GM19372 (cell line): ENCODE data around the gene GOLGA7B.
"Not testable (repeated sequence)": the region's sequence is repeated elsewhere in the genome, so short reads cannot be mapped to it uniquely, and the experiment has no call there.

Source experiments
- ATAC-seq: cut with Tn5 transposase; IDR thresholded peaks from one replicate; pipeline ENCODE4 v1.9.1; 2021; ENCODE audit warnings: mild to moderate bottlenecking, low read depth, moderate library complexity; ENCODE audit not compliant: unreplicated experiment

GOLGA7B gene

DNA sequence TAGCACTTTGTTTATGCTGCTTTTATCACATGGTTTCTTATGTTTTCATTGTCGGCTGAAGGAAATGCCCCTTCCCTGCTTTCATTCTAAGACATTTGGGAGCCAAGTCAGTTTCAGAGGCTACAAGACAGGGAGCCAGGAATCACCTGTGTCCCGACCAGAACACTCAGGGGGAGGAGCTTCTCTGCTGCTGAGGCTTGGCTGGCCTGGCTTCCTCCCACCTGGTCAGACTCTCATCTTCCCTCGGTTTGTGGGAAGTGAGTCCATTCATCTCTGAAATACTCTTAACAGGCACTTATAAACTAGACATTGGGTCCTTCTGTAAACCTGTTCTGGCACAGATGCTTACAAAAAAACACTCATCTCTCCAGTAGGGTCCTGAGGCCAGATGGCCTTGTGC is 19.6 kb upstream of the GOLGA7B start:
- ATAC-seq = no peak

GRCh38 chr10:97831259-97831658 is 18.4 kb upstream of the GOLGA7B start:
- ATAC-seq = no peak

DNA sequence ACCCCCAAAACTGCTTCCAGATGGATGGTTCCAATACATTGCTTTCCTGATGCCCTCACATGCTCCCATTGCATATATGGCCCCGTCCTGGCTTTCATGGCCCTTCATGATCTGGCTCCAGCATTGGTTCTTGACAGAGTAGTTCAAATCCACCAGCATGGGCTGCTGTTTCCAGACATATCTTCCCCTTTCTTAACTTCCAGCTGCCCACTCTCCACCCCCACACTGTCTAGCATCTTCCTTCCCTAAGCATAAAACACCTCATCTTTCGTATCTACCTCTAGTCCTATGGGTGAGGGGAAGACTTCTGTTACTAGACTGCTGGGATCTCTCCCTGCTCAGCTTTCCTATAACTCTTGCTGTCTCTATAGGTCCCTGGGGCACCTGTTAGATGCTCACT is 13.2 kb upstream of the GOLGA7B start:
- ATAC-seq = no peak

- ATAC-seq = no peak
Observed at GRCh38 chr10:97838091-97838490, 11.6 kb upstream of the GOLGA7B start.

DNA sequence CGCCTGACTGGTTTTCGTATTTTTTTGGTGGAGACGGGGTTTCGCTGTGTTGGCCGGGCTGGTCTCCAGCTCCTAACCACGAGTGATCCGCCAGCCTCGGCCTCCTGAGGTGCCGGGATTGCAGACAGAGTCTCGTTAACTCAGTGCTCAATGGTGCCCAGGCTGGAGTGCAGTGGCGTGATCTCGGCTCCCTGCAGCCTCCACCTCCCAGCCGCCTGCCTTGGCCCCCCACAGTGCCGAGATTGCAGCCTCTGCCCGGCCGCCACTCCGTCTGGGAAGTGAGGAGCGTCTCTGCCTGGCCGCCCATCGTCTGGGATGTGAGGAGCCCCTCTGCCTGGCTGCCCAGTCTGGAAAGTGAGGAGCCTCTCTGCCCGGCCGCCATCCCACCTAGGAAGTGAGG is 8.5 kb upstream of the GOLGA7B start:
- not testable (repeated sequence) for ATAC-seq

- ATAC-seq = not testable (repeated sequence)
Observed at GRCh38 chr10:97842114-97842513, 7.5 kb upstream of the GOLGA7B start.

GRCh38 chr10:97842656-97843280 is 6.9 kb upstream of the GOLGA7B start:
- ATAC-seq = no peak

- ATAC-seq = no peak
Observed at GRCh38 chr10:97843281-97843671, 6.4 kb upstream of the GOLGA7B start.

GRCh38 chr10:97843972-97844371 is 5.7 kb upstream of the GOLGA7B start:
- not testable (repeated sequence) for ATAC-seq

GRCh38 chr10:97844678-97845077 is 5.0 kb upstream of the GOLGA7B start:
- no peak for ATAC-seq

DNA sequence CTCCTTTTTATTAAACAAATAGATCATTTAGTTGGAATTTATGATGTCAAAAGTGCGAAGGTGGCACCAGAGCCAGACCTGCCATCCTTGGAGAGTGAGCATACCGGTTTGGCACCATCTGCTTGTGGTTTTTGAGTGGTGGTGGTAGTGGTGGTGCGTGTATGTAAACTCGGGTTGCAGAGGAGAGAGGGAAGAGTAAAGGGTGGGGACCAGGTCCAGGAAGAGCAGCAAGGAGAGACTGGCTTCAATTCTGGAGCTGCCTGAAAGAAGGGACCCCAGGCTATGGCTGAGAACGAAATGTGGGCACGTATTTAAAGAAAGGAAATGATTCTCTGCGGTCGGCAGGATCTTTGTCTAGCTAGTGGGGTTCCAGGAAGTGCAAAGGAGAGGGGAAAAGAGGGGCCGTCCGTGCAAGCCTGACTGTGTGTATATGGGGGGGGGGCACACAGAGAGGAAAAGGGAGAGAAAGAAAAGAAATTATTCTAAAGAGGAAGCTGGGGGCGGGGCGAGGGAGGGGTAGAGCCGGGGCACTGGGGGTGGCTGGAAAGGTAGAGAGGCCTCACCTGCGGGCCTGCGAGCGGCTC is 448 bp upstream of the GOLGA7B start:
- no peak for ATAC-seq

DNA sequence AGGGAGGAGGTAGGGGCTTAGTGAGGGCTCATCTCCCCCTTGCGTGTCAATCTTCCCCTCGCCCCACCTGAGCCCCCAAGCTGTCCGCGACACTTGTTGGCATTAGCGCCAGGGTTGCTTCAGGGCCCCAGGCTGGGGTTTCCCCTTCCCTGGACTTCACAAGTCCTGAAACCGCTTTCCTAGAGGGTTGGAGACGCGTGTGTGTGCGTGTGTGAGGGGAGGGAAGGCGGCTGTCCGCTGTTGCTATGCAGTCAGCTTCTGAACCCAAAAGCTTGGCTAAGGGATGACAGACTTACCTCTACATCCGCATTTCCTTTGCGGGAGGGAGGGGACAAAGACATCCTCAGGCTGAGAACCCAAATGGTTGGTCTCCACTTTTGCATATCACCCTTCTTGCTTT is 803 bp downstream of the GOLGA7B start:
- no peak for ATAC-seq

GRCh38 chr10:97851341-97852001 is 1.8 kb downstream of the GOLGA7B start:
- no peak for ATAC-seq

DNA sequence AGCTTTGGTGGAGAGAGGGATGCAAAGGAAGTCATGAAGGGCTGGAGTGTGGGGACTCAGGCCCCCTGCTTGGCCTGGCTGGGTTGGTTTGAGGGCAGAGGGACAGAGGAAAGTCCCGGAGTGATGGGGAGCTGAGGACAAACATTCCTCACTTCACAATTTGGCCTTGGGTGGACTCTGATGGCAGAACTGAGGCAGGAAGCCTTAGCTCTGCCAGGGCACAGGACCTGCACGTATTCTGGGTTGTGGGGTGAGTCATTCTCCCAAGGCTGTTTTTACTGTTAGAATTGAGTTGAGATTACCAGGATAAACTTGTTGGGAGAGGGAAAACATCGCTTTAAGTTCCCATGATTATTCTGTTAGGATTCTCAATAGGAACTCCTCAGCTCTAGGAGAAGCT is 2.6 kb downstream of the GOLGA7B start:
- ATAC-seq = no peak

DNA sequence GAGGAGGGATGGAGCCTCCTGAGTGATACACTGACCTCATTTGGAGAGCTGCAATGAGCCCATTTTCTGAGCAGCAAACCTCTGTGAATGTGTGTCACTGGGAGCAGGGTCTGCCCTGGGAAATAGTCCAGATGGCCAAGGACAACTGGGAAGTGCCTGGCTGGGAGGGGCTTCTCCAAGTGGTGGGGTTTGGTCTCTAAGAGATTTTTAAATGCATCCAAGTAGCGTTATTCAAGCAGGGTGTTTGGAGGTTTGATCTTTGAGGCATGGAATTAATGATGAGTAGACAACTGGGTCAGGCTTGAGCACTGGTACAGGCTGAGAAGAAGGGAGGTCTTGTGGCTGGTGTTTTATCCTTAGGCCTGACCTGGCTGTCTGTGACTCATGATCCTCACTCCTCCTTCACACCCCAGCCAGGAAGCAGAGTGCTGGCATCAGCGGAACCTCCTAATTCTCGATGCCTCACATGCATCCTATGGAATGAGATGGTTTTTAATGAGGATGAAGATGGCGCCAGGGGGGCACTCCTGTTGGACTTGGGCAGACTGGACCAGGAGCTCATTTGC is 3.3 kb downstream of the GOLGA7B start:
- ATAC-seq = no peak

DNA sequence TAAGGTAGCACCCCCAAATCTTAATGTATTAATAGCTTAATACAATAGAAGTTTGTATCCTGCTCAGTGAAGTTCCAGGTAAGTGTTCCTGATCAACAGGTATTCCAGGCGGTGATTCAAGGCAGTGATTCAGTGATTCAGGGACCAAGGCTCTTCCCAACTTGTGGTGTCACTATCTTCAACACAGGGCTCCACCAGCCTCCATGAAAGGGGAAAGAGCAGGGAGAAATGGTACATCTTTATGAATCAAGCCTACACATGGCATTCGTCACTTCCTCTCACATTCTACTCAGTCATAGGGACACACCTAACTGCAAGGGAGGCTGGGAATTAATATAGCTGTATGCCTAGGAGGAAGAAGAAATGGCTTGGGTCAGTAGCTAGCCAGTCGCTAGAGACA is 5.1 kb downstream of the GOLGA7B start:
- no peak for ATAC-seq

DNA sequence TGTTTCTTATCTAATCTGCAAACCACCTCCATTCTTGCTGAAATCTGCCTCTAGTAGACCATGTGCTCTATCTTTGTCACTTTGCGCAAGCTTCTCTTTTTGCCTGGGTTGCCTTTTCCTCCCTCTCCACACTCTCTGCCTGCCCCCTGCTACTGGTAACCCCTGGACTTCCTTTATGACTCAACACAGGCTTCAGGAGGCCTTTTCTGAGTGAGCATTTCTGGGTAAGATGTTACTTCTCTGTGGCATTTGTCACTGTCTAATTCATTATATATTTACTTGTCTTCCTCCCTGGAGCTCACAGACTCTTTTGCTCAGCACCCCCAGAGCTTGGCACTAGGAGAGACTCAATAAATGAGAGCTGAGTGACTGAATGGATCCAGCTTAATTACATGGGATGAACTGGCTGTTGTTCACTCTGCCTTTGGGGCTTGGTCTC is 8.4 kb downstream of the GOLGA7B start:
- ATAC-seq = no peak

DNA sequence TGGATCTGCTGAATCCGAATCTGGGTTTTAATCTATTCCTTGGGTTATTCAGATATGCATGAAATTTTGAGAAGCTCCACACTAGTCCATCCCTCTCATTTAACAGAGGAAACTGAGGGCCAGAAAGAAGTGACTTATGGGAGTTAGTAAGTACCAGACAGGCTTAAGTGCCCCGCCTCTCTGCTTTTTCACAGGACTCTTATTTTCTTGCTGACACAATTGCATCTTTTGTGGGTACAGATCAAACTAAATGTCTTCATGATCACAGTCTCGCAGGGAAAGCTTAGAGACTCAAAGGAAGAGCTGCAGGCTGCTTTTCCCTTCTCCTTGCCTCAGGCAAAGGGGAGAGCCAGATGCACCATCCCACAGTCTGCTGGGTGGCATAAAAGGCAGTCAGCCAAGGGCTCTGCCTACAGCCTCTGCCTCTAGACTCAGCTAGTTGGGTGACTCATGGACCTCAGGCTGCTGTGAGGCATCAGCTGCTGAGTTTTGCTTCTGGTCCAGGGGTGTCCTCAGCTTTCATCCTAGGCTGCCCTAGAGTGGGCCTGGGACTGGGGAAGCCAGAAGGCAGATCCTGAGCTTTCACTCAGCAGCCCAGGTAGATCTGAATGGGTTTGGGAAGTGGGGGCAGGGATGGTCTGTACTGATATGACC is 11.6 kb downstream of the GOLGA7B start:
- ATAC-seq = no peak

DNA sequence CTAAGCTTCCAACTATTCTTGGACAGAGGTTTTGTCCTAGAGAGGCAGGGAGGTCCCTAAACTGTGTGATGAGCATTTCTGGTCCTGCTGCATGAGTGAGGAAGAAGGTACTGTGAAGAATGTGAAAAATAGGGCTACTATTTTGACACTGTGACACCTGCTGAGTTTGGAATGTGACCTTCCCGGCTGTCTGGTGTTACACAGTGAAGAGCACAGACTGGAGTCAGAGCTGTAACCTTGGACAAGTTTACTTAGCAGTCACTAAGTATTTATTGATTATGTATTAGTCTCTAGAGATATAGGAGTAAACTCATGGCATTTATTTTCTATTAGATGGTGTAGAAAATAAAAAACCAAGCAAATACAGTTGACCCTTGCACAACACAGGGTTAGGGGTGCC is 12.3 kb downstream of the GOLGA7B start:
- ATAC-seq = no peak

GRCh38 chr10:97863808-97864207 is 14.2 kb downstream of the GOLGA7B start:
- no peak for ATAC-seq

DNA sequence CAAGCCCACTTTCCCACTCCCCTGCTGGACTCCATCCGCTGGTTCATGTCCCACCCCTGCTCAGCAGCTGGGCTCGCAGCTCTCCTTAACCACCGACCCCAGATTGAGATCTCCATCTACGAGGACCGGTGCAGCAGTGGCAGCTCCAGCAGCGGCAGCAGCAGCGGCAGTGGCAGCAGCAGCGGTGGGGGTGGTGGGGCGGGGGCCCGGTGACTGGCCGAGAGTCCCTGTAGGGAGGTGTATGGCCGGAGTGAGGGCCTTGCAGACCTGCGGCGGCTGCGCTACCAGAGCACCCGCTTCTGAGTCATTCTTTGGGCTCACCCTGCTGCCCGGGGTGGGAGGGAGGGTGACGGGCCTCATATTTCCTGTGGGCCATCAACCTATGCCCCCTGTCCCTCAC is 15.8 kb downstream of the GOLGA7B start:
- no peak for ATAC-seq
